Upper lobe of left lung (tissue), 4 donors: Measurements from ENCODE around the gene UNKL.

Experiments
- CTCF ChIP-seq, 6 experiments: fragments of 450-650 bp in 4 of 6; fragments of 200-600 bp in 2 of 6; sonication (generic) in 2 of 6; IDR thresholded peaks; one replicate each; pipeline ENCODE4 v1.5.1; 2016 to 2019; ENCODE audit warnings: antibody characterized with exemption in 6 of 6
- POLR2A ChIP-seq, 4 donors: fragments of 450-650 bp; IDR thresholded peaks; one replicate each; pipeline ENCODE4 v1.5.1; 2016 to 2017; ENCODE audit warnings: antibody characterized with exemption in 4 of 4, mild to moderate bottlenecking in 2 of 4

GRCh38 chr16:1338119-1338730 is 76.3 kb downstream of the UNKL start:
- TF ChIP-seq CTCF (IDR thresholded peaks at IDR 0.05) (peak in 5 of 6 experiments; percentile 15 to 41 (median 21)), POLR2A (IDR thresholded peaks at IDR 0.05) (no peak)
